Glutamatergic neuron (in vitro differentiated cells): Measurements from ENCODE around the gene RING1. TPM values are rescaled to one million over a fixed set of nuclear protein-coding genes. Genes with fewer than 3 reads are reported as not detected.
A peak's percentile ranks its signal among the peaks of the same experiment; 100 is the strongest.

ENCODE experiments used
- DNase-seq: peaks from one replicate; pipeline ENCODE4 v3.0.0; 2022
- H3K27ac Mint-ChIP-seq: one replicate; pipeline ENCODE4 v1.8.0; 2020; ENCODE audit warnings: mild to moderate bottlenecking, mixed read lengths, inconsistent platforms; ENCODE audit not compliant: unreplicated experiment
- H3K27me3 Mint-ChIP-seq: one replicate; pipeline ENCODE4 v1.8.0; 2020; ENCODE audit warnings: mild to moderate bottlenecking, moderate library complexity, mixed read lengths, inconsistent platforms; ENCODE audit not compliant: unreplicated experiment
- H3K36me3 Mint-ChIP-seq: one replicate; pipeline ENCODE4 v1.8.0; 2020; ENCODE audit warnings: mild to moderate bottlenecking, mixed read lengths, inconsistent platforms; ENCODE audit not compliant: unreplicated experiment
- H3K4me1 Mint-ChIP-seq: one replicate; pipeline ENCODE4 v1.8.0; 2020; ENCODE audit warnings: mild to moderate bottlenecking, low read depth, mixed read lengths, inconsistent platforms; ENCODE audit not compliant: unreplicated experiment
- H3K4me3 Mint-ChIP-seq: one replicate; pipeline ENCODE4 v1.8.0; 2020; ENCODE audit warnings: mild to moderate bottlenecking, mixed read lengths, inconsistent platforms; ENCODE audit not compliant: unreplicated experiment
- H3K9me3 Mint-ChIP-seq: one replicate; pipeline ENCODE4 v1.8.0; 2020; ENCODE audit warnings: mild to moderate bottlenecking, moderate library complexity, mixed read lengths, inconsistent platforms; ENCODE audit not compliant: unreplicated experiment
- microRNA-seq: library from miRNA; unstranded; fragments of <30 nt; microRNA quantifications from one replicate; pipeline ENCODE4, GENCODE V29; 2020; ENCODE audit not compliant: unreplicated experiment
- total RNA-seq: library from RNA; stranded (reverse); fragmentation: NEBNext Ultra II Directional; extraction: Animal tissue kit (Norgen Biotek cat#: 25700); gene quantifications from one replicate; pipeline ENCODE4 v1.2.1, GENCODE V29; 2021; ENCODE audit not compliant: unreplicated experiment
- TF ChIP-seq, protein P1 (sequence below): fragments of 200-600 bp; sonication (generic); IDR thresholded peaks from one replicate; pipeline ENCODE4 v1.5.0; 2021; ENCODE audit not compliant: partially characterized antibody, unreplicated experiment

The RING1 gene
- total RNA-seq, 1 donor from 2014 or later, result 37.3 TPM

DNA sequence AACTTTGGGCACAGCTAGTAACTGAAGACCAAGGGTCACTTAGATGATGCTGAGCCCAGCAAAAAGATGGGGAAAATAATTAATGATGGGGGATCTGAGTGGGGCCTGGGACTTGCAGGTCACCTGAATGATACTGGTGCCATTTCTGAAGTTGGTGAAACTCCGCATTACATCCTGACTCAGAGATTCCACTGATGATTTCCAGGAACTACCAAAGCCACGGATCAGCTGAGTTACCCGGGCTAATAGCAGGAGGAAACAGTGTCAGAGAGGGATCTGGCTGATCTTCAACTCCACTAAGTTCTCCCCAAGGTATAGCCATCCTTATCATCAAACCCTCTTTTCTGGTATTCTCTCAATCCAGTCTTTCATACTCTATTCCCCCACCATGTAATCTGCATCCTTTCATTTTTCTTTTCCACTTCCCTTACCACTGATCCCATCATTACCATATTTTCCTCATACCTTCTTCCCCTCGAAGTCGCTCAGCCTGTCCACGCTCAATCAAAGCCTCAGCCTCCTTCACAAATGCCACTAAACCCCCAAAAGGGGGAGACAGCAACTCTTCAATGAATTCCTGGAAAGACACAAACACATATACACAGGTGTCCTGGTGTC is 43.2 kb downstream of the RING1 start:
- TF ChIP-seq, protein P1, sequence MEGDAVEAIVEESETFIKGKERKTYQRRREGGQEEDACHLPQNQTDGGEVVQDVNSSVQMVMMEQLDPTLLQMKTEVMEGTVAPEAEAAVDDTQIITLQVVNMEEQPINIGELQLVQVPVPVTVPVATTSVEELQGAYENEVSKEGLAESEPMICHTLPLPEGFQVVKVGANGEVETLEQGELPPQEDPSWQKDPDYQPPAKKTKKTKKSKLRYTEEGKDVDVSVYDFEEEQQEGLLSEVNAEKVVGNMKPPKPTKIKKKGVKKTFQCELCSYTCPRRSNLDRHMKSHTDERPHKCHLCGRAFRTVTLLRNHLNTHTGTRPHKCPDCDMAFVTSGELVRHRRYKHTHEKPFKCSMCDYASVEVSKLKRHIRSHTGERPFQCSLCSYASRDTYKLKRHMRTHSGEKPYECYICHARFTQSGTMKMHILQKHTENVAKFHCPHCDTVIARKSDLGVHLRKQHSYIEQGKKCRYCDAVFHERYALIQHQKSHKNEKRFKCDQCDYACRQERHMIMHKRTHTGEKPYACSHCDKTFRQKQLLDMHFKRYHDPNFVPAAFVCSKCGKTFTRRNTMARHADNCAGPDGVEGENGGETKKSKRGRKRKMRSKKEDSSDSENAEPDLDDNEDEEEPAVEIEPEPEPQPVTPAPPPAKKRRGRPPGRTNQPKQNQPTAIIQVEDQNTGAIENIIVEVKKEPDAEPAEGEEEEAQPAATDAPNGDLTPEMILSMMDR, result no peak
- Mint-ChIP-seq H3K4me3 (peak overlapping the region; percentile 62), H3K36me3 (no peaks in the 10 kb centered on the region)

DNA sequence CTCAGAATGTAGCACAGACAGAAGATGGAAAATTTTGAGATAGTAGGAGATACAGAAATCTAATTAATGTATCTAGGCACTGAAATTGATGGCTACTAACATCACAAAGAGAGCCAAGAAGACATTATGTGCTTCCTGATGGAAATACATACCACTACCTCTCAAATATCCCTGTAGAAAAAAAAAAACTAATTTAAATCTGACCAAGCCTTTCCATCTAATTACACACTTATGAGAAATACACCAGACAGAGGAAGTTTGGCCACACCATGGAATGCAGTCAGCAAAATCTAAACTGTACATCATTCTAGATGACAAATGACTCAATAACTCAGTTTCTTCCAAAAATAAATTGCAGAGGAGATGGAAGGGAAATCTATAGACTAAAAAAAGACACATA is 44.5 kb downstream of the RING1 start:
- Mint-ChIP-seq H3K27ac (no peak overlapping the region), H3K4me3 (no peak overlapping the region), H3K4me1 (peaks cover 18% of the 10 kb centered on the region), H3K36me3 (no peaks in the 10 kb centered on the region), H3K27me3 (peaks cover 8% of the 10 kb centered on the region), H3K9me3 (peaks cover 3% of the 10 kb centered on the region)
- no peak for DNase-seq
- TF ChIP-seq, protein P1, result no peak

More for the DNA sequence above, 43.2 kb downstream of the RING1 start:
- Mint-ChIP-seq H3K27ac (peak overlapping the region; percentile 7), H3K9me3 (peaks cover 3% of the 10 kb centered on the region), H3K4me1 (peaks cover 18% of the 10 kb centered on the region), H3K27me3 (peaks cover 8% of the 10 kb centered on the region)
- no peak for DNase-seq

DNA sequence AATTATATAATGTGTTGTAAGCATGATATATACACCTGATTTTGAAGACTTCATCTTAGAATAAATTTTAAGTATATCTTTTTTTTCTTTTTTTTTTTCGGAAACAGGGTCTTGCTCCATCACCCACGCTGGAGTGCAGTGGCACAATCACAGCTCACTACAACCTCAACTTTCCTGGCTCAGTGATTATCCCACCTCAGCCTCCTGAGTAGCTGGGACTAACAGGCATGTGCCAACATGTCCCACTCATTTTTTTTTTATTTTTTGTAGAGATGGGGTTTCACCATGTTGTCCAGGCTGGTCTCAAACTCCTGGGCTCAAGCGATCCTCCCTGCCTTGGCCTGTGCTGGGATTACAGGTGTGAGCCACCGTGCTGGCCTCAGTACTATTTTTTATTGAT is 46.3 kb downstream of the RING1 start:
- H3K9me3 Mint-ChIP-seq, result peaks cover 1% of the 10 kb centered on the region
- DNase-seq, result no peak
- H3K36me3 Mint-ChIP-seq, result no peaks in the 10 kb centered on the region
- peaks cover 10% of the 10 kb centered on the region for H3K4me1 Mint-ChIP-seq
- TF ChIP-seq, protein P1, result no peak
- peaks cover 4% of the 10 kb centered on the region for H3K27me3 Mint-ChIP-seq
- no peak overlapping the region for H3K27ac Mint-ChIP-seq
- H3K4me3 Mint-ChIP-seq, result no peak overlapping the region

DNA sequence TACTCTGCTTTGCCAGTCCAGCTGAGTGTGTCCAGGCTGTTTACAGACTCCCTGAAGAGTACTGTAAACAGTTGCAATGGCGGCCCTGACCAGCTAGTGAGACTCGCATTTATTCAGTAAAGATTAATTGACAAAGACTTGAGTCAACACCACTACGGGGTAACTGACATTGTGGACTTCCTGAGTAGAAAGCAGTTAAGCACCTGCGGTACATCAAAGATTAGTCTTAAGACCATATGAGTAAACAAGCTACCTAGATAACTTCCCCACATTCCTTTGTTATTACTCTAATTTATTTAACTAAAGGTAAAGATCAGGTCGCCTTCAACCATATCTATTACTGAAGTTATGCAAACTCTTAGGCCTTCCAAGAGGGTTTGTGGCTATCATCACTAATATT is 50.7 kb downstream of the RING1 start:
- no peak for DNase-seq
- Mint-ChIP-seq H3K36me3 (no peaks in the 10 kb centered on the region), H3K4me3 (no peak overlapping the region), H3K9me3 (no peaks in the 10 kb centered on the region), H3K27ac (no peak overlapping the region), H3K4me1 (peaks cover 3% of the 10 kb centered on the region), H3K27me3 (peaks cover 4% of the 10 kb centered on the region)
- TF ChIP-seq, protein P1, result no peak

Small RNA genes within 50 kb of the gene (microRNA-seq; reads per million reads assigned to microRNA genes)
- gene MIR219A1, result 8.3 reads per million, percentile 44 among the genes with 10 or more reads in this experiment

Other genes with a start within 250 kb of the RING1 start
- gene BRD2, start 239.9 kb upstream of the RING1 start, total RNA-seq, result 213 TPM
- gene HLA-DOA, start 198.9 kb upstream of the RING1 start, total RNA-seq, result 0.69 TPM
- 1.0 TPM for gene HLA-DPA1, start 134.9 kb upstream of the RING1 start, total RNA-seq
- 4.7 TPM for gene HLA-DPB1, start 132.5 kb upstream of the RING1 start, total RNA-seq
- 3.8 TPM for gene COL11A2, start 16.0 kb upstream of the RING1 start, total RNA-seq
- 45.3 TPM for gene RXRB, start 7.8 kb upstream of the RING1 start, total RNA-seq
- gene SLC39A7, start 7.6 kb upstream of the RING1 start, total RNA-seq, result 92.8 TPM
- gene HSD17B8, start 3.8 kb upstream of the RING1 start, total RNA-seq, result 4.6 TPM
- gene VPS52, start 63.4 kb downstream of the RING1 start, total RNA-seq, result 50.9 TPM
- gene RPS18, start 63.6 kb downstream of the RING1 start, total RNA-seq, result 1,024 TPM
- gene B3GALT4, start 68.6 kb downstream of the RING1 start, total RNA-seq, result 8.6 TPM
- 48.3 TPM for gene WDR46, start 80.7 kb downstream of the RING1 start, total RNA-seq
- 69.7 TPM for gene PFDN6, start 81.1 kb downstream of the RING1 start, total RNA-seq
- gene RGL2, start 90.4 kb downstream of the RING1 start, total RNA-seq, result 61.3 TPM
- 4.7 TPM for gene TAPBP, start 105.6 kb downstream of the RING1 start, total RNA-seq
- 21.7 TPM for gene ZBTB22, start 109.2 kb downstream of the RING1 start, total RNA-seq
- gene DAXX, start 114.5 kb downstream of the RING1 start, total RNA-seq, result 37.1 TPM
- gene KIFC1, start 183.3 kb downstream of the RING1 start, total RNA-seq, result 14.8 TPM
- 73.5 TPM for gene PHF1, start 202.5 kb downstream of the RING1 start, total RNA-seq
- 384 TPM for gene CUTA, start 209.6 kb downstream of the RING1 start, total RNA-seq
- gene SYNGAP1, start 211.6 kb downstream of the RING1 start, total RNA-seq, result 75.1 TPM
- 9.6 TPM for gene ZBTB9, start 246.1 kb downstream of the RING1 start, total RNA-seq